A549 (cell line): ENCODE results near the gene ERAL1. TPM values are rescaled to one million over a fixed set of nuclear protein-coding genes. Genes with fewer than 3 reads are reported as not detected.
A peak's percentile ranks its signal among the peaks of the same experiment; 100 is the strongest.

Experiments
- ATAC-seq, 2 experiments: fragments of 200-7000 bp in 1 of 2; fragments of >200 bp in 1 of 2; cut with Nextera tagmentation in 1 of 2; cut with Tn5 transposase in 1 of 2; 3 replicates each; pipeline versions ENCODE4 v1.8.0 to v1.9.1; 2018 to 2020; ENCODE audit warnings: mild to moderate bottlenecking in 1 of 2, moderate library complexity in 1 of 2
- CTCF ChIA-PET: fragments of 300-600 bp; sonication (Branson Sonifier 250); formaldehyde crosslinking; extraction: SDS; loops from one replicate; lab custom pipeline; 2021; ENCODE audit warnings: antibody characterized with exemption, inconsistent platforms; lab: Yijun Ruan, JAX
- POLR2A ChIA-PET: fragments of 350-600 bp; formaldehyde crosslinking; extraction: SDS; loops from one replicate; lab custom pipeline; 2021; ENCODE audit warnings: antibody characterized with exemption, inconsistent platforms; lab: Yijun Ruan, JAX
- DNase-seq, 2 experiments: peaks; one replicate each; pipeline versions ENCODE4 v3.0.0 to v3.0.0-alpha.2; 2011 to 2016; ENCODE audit warnings: low read depth in 1 of 2, low spot score in 1 of 2
- FAIRE-seq: peaks from 2 replicates; lab custom pipeline; 2011; peaks lifted over from hg19 to GRCh38; lab: Jason Lieb, UNC
- H3K27ac ChIP-seq, 2 experiments: fragments of >200 bp; sonication (Bioruptor Twin); formaldehyde crosslinking; 3 replicates each; pipeline ENCODE4 v1.5.1; 2016 to 2017
- H3K4me1 ChIP-seq: fragments of >200 bp; sonication (Bioruptor Twin); formaldehyde crosslinking; 3 replicates; pipeline ENCODE4 v1.6.1; 2016
- H3K4me2 ChIP-seq: fragments of >200 bp; sonication (Bioruptor Twin); formaldehyde crosslinking; 3 replicates; pipeline ENCODE4 v1.6.1; 2016
- H3K4me3 ChIP-seq: fragments of >200 bp; sonication (Bioruptor Twin); formaldehyde crosslinking; 3 replicates; pipeline ENCODE4 v1.5.1; 2016
- H3K9me3 ChIP-seq: fragments of >200 bp; sonication (Bioruptor Twin); formaldehyde crosslinking; 3 replicates; pipeline ENCODE4 v1.6.1; 2016
- CBX2 ChIP-seq: fragments of 200-600 bp; sonication (generic); IDR thresholded peaks from 2 replicates; pipeline ENCODE4 v1.6.1; 2016; ENCODE audit warnings: low read depth, mild to moderate bottlenecking, borderline replicate concordance
- CEBPB ChIP-seq, 2 experiments: fragments of >200 bp in 1 of 2; sonication (Bioruptor Twin) in 1 of 2; formaldehyde crosslinking in 1 of 2; IDR thresholded peaks; 2 replicates each; pipeline ENCODE4 v1.6.1; 2012 to 2016
- ESRRA ChIP-seq: fragments of 150-350 bp; IDR thresholded peaks from 2 replicates; pipeline ENCODE4 v1.6.1; 2014; ENCODE audit warnings: mild to moderate bottlenecking, low read length, borderline replicate concordance
- HOXB13 ChIP-seq: fragments of 250-450 bp; sonication (Bioruptor Pico); IDR thresholded peaks from 2 replicates; pipeline ENCODE4 v1.5.0; 2020; ENCODE audit warnings: low read depth, mild to moderate bottlenecking, moderate library complexity
- KDM1A ChIP-seq: fragments of 200-600 bp; sonication (generic); IDR thresholded peaks from 2 replicates; pipeline ENCODE4 v1.6.1; 2016; ENCODE audit warnings: low read depth, mild to moderate bottlenecking
- MYC ChIP-seq: IDR thresholded peaks from 2 replicates; pipeline ENCODE4 v1.6.1; 2012; ENCODE audit warnings: mild to moderate bottlenecking, inconsistent platforms, low read length, improper control_type of control experiment, borderline replicate concordance
- NPAS2 ChIP-seq: fragments of 250-450 bp; sonication (Bioruptor Pico); IDR thresholded peaks from 2 replicates; pipeline ENCODE4 v1.8.0; 2022; ENCODE audit warnings: mild to moderate bottlenecking, moderate library complexity, borderline replicate concordance
- RNF2 ChIP-seq: fragments of 200-600 bp; sonication (generic); IDR thresholded peaks from 2 replicates; pipeline ENCODE4 v1.6.1; 2016; ENCODE audit warnings: low read depth, mild to moderate bottlenecking, antibody characterized with exemption, moderate library complexity, borderline replicate concordance
- SREBF2 ChIP-seq: fragments of 450-650 bp; IDR thresholded peaks from 2 replicates; pipeline ENCODE4 v1.6.1; 2014; ENCODE audit warnings: mild to moderate bottlenecking, moderate library complexity
- TP53 ChIP-seq: fragments of 250-450 bp; sonication (Bioruptor Pico); IDR thresholded peaks from 2 replicates; pipeline ENCODE4 v1.5.0; 2021; ENCODE audit warnings: mild to moderate bottlenecking, moderate library complexity
- ZNF302 ChIP-seq: fragments of 250-450 bp; sonication (Bioruptor Pico); IDR thresholded peaks from 2 replicates; pipeline ENCODE4 v1.9.0; 2021; ENCODE audit warnings: inconsistent platforms, mild to moderate bottlenecking, moderate library complexity
- ZSCAN20 ChIP-seq: fragments of 250-450 bp; sonication (Bioruptor Pico); IDR thresholded peaks from 2 replicates; pipeline ENCODE4 v1.8.0; 2022; ENCODE audit warnings: mild to moderate bottlenecking, moderate library complexity
- WGBS: methylation state at CpG from one replicate; pipeline ENCODE4 v1.1.6; 2017; ENCODE audit errors: missing lambda C conversion rate; 5-methylcytosine and 5-hydroxymethylcytosine counted together
- polyA plus RNA-seq, 4 experiments: library from polyadenylated mRNA; depleted of rRNA in 3 of 4; stranded (reverse); fragments of >200 nt; fragmentation: RNase III in 1 of 4; extraction: RNeasy Plus Mini Kit Qiagen cat#74134 plus additional on column Dnase treatment in 1 of 4; gene quantifications; 2 replicates in 3 of 4; 3 replicates in 1 of 4; pipeline ENCODE4 v1.2.3, GENCODE V29; 2011 to 2017
- TF ChIP-seq, protein P1 (sequence below): fragments of >200 bp; sonication (Bioruptor Twin); formaldehyde crosslinking; IDR thresholded peaks from 3 replicates; pipeline ENCODE4 v1.6.1; 2016
- TF ChIP-seq, protein P2 (sequence below): IDR thresholded peaks from 2 replicates; pipeline ENCODE4 v1.6.1; 2012
- TF ChIP-seq, protein P3 (sequence below): IDR thresholded peaks from 2 replicates; pipeline ENCODE4 v1.6.1; 2012; ENCODE audit warnings: low read depth, borderline replicate concordance
- TF ChIP-seq, protein P4 (sequence below): IDR thresholded peaks from 2 replicates; pipeline ENCODE4 v1.6.1; 2012
- TF ChIP-seq, protein P5 (sequence below): fragments of 200-600 bp; sonication (generic); IDR thresholded peaks from 2 replicates; pipeline ENCODE4 v1.6.1; 2016; ENCODE audit warnings: antibody characterized with exemption, mild to moderate bottlenecking, moderate library complexity

Gene ERAL1
- polyA plus RNA-seq, 2 of the 4 experiments (the other 2 are of a cell fraction), result 78.9 to 88.3 TPM

DNA sequence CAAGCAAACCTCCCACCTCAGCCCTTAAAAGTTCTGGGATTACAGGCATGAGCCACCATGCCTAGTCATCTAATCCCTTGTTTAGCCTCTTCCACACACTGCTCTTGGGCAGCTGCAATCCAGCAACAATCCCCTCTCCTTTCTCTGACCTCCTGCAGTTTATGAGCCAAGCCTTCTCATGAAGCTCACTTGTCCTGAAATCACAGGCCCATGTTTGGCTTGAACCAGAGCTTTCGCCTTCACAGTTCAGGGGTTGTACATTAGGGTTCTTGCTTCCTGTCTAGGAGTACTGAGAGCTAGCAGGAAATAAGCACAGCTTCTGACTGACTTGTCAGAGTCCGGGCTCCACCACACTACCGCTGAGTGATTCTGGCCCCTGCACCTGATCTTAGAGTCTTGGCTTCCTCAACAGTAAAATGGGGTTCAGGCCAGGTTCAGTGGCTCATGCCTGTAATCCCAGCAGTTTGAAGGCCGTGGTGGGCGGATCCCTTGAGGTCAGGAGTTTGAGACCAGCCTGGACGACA lies 16.3 kb downstream of the ERAL1 start:
- POLR2A ChIA-PET, result interaction anchor here (0.6 kb wide), 1 partner anchor 139 kb away, joined by 4 read pairs; no protein-coding TSS in a partner anchor
- WGBS, result 84% methylated on average over 6 of the region's 6 CpGs
- ATAC-seq (peak in 1 of 2 experiments; percentile 12; a peak in 1 of 6 replicates), DNase-seq (no peak), FAIRE-seq (no peak)
- Histone ChIP-seq H3K9me3 (no peaks in the 10 kb centered on the region), H3K27ac (no peak overlapping the region), H3K4me3 (no peak overlapping the region), H3K4me2 (no peak overlapping the region), H3K4me1 (no peaks in the 10 kb centered on the region)
- TF ChIP-seq, protein P1, sequence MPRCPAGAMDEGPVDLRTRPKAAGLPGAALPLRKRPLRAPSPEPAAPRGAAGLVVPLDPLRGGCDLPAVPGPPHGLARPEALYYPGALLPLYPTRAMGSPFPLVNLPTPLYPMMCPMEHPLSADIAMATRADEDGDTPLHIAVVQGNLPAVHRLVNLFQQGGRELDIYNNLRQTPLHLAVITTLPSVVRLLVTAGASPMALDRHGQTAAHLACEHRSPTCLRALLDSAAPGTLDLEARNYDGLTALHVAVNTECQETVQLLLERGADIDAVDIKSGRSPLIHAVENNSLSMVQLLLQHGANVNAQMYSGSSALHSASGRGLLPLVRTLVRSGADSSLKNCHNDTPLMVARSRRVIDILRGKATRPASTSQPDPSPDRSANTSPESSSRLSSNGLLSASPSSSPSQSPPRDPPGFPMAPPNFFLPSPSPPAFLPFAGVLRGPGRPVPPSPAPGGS, result no peak
- TF ChIP-seq TP53 (CRISPR knock-in tag), result no peak
- no peak for TF ChIP-seq CBX2
- no peak for TF ChIP-seq SREBF2
- TF ChIP-seq NPAS2 (CRISPR knock-in tag), result no peak
- TF ChIP-seq CEBPB (IDR thresholded peaks at IDR 0.05), result no peak
- no peak for TF ChIP-seq MYC
- TF ChIP-seq, protein P2, sequence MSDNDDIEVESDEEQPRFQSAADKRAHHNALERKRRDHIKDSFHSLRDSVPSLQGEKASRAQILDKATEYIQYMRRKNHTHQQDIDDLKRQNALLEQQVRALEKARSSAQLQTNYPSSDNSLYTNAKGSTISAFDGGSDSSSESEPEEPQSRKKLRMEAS, result no peak
- TF ChIP-seq HOXB13 (CRISPR knock-in tag), result no peak
- no peak for TF ChIP-seq ZSCAN20 (CRISPR knock-in tag)
- no peak for TF ChIP-seq RNF2
- CTCF ChIA-PET, result interaction anchor here (0.9 to 2.7 kb wide), 11 partner anchors 8 to 219 kb away, joined by 3 to 22 read pairs (median 5); partner anchors contain the start of genes DHRS13 and FLOT2

DNA sequence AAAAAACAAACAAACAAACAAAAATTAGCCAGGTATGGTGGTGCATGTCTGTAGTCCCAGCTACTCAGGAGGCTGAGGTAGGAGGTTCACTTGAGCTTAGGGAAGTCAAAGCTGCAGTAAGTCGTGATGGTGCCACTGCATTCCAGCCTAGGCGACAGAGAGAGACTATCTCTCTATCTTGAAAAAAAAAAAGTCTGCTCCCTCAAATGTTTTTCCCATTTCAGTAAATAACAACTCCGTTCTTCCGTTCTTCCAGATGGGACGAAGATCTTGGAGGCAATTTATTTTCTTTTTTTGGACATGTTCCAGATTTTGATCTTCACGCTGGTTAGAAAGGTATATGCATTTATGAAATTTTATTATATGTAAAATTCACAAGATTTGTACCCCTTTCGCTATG lies 19.0 kb downstream of the ERAL1 start:
- no peak overlapping the region for H3K27ac ChIP-seq
- H3K4me1 ChIP-seq, result no peaks in the 10 kb centered on the region
- H3K4me2 ChIP-seq, result no peak overlapping the region
- no peak for FAIRE-seq
- POLR2A ChIA-PET, result no interaction called here
- H3K4me3 ChIP-seq, result no peak overlapping the region
- no peak for DNase-seq
- WGBS, result 85% methylated on average over 7 of the region's 7 CpGs
- no peaks in the 10 kb centered on the region for H3K9me3 ChIP-seq
- CTCF ChIA-PET, result interaction anchor here (1.1 to 3.2 kb wide), 5 partner anchors 11 to 147 kb away, joined by 3 to 11 read pairs (median 4); partner anchors contain the start of genes DHRS13 and TLCD1
- TF ChIP-seq, protein P3, sequence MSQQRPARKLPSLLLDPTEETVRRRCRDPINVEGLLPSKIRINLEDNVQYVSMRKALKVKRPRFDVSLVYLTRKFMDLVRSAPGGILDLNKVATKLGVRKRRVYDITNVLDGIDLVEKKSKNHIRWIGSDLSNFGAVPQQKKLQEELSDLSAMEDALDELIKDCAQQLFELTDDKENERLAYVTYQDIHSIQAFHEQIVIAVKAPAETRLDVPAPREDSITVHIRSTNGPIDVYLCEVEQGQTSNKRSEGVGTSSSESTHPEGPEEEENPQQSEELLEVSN, result no peak
- TF ChIP-seq HOXB13 (CRISPR knock-in tag) (no peak), KDM1A (no peak), SREBF2 (no peak), ZSCAN20 (CRISPR knock-in tag) (no peak), CBX2 (no peak), ESRRA (no peak), ZNF302 (CRISPR knock-in tag) (no peak)
- TF ChIP-seq, protein P4, sequence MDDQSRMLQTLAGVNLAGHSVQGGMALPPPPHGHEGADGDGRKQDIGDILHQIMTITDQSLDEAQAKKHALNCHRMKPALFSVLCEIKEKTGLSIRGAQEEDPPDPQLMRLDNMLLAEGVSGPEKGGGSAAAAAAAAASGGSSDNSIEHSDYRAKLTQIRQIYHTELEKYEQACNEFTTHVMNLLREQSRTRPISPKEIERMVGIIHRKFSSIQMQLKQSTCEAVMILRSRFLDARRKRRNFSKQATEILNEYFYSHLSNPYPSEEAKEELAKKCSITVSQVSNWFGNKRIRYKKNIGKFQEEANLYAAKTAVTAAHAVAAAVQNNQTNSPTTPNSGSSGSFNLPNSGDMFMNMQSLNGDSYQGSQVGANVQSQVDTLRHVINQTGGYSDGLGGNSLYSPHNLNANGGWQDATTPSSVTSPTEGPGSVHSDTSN, result no peak
- TF ChIP-seq, protein P1, result no peak
- TF ChIP-seq, protein P5, sequence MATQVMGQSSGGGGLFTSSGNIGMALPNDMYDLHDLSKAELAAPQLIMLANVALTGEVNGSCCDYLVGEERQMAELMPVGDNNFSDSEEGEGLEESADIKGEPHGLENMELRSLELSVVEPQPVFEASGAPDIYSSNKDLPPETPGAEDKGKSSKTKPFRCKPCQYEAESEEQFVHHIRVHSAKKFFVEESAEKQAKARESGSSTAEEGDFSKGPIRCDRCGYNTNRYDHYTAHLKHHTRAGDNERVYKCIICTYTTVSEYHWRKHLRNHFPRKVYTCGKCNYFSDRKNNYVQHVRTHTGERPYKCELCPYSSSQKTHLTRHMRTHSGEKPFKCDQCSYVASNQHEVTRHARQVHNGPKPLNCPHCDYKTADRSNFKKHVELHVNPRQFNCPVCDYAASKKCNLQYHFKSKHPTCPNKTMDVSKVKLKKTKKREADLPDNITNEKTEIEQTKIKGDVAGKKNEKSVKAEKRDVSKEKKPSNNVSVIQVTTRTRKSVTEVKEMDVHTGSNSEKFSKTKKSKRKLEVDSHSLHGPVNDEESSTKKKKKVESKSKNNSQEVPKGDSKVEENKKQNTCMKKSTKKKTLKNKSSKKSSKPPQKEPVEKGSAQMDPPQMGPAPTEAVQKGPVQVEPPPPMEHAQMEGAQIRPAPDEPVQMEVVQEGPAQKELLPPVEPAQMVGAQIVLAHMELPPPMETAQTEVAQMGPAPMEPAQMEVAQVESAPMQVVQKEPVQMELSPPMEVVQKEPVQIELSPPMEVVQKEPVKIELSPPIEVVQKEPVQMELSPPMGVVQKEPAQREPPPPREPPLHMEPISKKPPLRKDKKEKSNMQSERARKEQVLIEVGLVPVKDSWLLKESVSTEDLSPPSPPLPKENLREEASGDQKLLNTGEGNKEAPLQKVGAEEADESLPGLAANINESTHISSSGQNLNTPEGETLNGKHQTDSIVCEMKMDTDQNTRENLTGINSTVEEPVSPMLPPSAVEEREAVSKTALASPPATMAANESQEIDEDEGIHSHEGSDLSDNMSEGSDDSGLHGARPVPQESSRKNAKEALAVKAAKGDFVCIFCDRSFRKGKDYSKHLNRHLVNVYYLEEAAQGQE, result no peak
- ATAC-seq, result no peak
